Measurements from ENCODE around the gene FLRT2.

Gene FLRT2, protein sequence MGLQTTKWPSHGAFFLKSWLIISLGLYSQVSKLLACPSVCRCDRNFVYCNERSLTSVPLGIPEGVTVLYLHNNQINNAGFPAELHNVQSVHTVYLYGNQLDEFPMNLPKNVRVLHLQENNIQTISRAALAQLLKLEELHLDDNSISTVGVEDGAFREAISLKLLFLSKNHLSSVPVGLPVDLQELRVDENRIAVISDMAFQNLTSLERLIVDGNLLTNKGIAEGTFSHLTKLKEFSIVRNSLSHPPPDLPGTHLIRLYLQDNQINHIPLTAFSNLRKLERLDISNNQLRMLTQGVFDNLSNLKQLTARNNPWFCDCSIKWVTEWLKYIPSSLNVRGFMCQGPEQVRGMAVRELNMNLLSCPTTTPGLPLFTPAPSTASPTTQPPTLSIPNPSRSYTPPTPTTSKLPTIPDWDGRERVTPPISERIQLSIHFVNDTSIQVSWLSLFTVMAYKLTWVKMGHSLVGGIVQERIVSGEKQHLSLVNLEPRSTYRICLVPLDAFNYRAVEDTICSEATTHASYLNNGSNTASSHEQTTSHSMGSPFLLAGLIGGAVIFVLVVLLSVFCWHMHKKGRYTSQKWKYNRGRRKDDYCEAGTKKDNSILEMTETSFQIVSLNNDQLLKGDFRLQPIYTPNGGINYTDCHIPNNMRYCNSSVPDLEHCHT

DNA sequence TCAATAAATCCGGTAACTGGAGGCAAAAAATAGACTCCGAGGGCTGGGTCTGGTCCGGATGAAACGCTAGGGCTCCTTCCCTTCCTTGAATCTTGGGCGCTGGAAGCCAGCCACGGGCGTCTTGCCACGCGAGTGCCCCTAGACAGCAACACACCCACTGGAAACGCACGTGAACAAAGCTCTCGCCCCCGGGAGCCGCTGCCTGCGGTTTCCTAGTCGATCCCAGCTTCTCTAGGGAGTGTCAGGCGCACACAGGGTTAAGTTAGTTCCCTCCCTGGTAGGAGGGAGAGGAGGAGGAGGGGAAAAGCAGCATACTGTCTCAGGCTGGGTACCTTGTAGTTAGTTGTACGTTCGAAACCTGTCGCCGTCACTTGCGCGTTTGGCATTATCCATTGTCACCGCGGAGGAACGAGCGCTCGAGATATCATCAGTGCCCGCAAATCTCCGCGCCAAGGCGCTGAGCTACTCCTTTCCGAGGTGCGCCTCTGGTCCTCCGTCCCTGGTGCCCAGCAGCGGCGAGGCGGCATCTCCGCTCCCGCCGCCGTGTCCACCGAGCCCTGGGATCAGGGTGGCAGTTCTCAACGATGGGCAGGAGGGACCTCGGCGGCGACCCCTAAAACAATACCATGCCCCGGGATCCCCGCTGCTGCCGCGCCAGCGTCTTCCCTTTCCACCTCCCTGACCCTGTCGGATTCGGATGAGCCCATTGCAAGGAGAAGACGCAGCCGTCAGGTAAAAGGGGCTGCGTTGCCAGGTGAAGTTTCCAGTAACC is at the start of gene FLRT2:
Gene FLRT2, plus strand, starts transcription at position 342 of the 772 bp plus-strand sequence. CDS start 91,371 bp downstream, outside the sequence.
- H3K27ac Mint-ChIP-seq (ENCODE audit: low read depth): no peak within 1 kb of the TSS

DNA sequence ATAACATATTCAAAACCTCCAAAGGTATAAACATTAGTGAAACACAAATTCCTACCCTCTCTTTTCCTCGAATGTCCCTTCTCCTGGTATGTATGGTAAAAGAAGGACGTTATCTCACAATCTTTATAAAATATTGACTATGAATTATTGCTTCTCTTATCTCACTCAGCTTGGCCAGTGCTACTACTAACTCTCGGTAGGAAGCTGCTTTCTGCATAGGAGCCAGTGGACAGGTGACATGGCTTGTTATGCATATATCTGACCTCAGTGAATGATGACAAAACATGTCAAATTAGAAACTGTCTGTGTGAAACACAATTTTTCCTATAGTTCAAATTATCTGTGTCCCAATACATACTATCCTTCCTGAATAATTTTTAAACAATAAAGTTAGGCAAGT is 48.5 kb upstream of the FLRT2 start:
- no peak overlapping the region for H3K4me3 Mint-ChIP-seq
- no peaks in the 10 kb centered on the region for H3K36me3 Mint-ChIP-seq (ENCODE audit: insufficient read depth)
- no peaks in the 10 kb centered on the region for H3K27me3 Mint-ChIP-seq
- H3K27ac Mint-ChIP-seq (ENCODE audit: low read depth): no peak overlapping the region
- peaks cover 15% of the 10 kb centered on the region for H3K9me3 Mint-ChIP-seq
- ATAC-seq (replicated peaks; ENCODE audit: extremely low read depth, poor library complexity, severe bottlenecking) (no peak), DNase-seq (ENCODE audit: low spot score in 2 of 2) (no peak)
- H3K4me1 Mint-ChIP-seq: no peaks in the 10 kb centered on the region

More for the DNA sequence above, at the start of gene FLRT2:
- DNase-seq (ENCODE audit: low spot score in 2 of 2): no peak
- Mint-ChIP-seq H3K36me3 (ENCODE audit: insufficient read depth) (peaks cover 1% of the 10 kb centered on the region), H3K4me3 (no peak within 1 kb of the TSS), H3K9me3 (peaks cover 4% of the 10 kb centered on the region), H3K27me3 (peaks cover 59% of the 10 kb centered on the region), H3K4me1 (no peaks in the 10 kb centered on the region)
- no peak for ATAC-seq (replicated peaks; ENCODE audit: extremely low read depth, poor library complexity, severe bottlenecking)

DNA sequence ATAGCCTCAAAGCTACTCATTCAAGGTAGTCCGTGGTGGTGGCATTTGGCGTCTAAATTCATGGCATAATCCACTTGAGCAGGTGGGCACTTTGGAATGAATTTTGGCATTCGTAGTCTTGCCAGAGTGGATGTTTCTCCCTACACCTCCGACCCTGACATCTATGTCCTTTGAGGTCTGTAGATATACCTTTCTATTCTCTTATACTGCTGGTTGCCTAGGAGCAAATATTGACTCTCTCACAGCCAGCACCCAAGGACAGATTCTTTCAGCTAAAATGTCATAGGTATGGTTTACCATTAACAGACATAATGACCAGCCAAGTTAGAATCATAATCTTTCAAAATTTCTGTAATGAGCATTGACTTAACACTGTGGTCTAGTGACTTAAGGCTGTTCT is 47.4 kb upstream of the FLRT2 start:
- DNase-seq (ENCODE audit: low spot score in 2 of 2) (no peak), ATAC-seq (replicated peaks; ENCODE audit: extremely low read depth, poor library complexity, severe bottlenecking) (no peak)
- Mint-ChIP-seq H3K4me3 (no peak overlapping the region), H3K9me3 (peaks cover 15% of the 10 kb centered on the region), H3K27me3 (no peaks in the 10 kb centered on the region), H3K27ac (ENCODE audit: low read depth) (no peak overlapping the region), H3K4me1 (no peaks in the 10 kb centered on the region), H3K36me3 (ENCODE audit: insufficient read depth) (no peaks in the 10 kb centered on the region)

DNA sequence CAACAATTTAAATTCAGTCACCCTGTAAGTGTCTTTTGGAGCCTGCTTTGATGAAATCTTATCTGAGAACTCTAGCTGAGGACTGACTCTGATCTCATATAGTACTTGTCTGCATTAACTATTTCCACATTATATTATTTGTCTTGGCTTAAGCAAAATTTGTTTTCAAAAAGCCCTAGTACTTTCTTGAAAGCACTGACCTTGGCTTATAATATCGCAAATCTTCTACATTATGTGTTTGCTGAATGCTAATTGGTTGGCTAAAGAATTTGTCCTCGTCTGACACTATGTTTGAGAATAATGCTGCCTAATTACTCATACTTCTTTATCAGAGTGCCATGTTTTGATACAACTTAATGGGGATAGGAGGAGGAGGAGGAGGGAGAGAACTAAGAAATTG is 46.9 kb upstream of the FLRT2 start:
- no peak overlapping the region for H3K4me3 Mint-ChIP-seq
- ATAC-seq (replicated peaks; ENCODE audit: extremely low read depth, poor library complexity, severe bottlenecking) (no peak), DNase-seq (ENCODE audit: low spot score in 2 of 2) (no peak)
- H3K36me3 Mint-ChIP-seq (ENCODE audit: insufficient read depth): no peaks in the 10 kb centered on the region
- H3K27ac Mint-ChIP-seq (ENCODE audit: low read depth): no peak overlapping the region
- no peaks in the 10 kb centered on the region for H3K27me3 Mint-ChIP-seq
- H3K4me1 Mint-ChIP-seq: no peaks in the 10 kb centered on the region
- peaks cover 15% of the 10 kb centered on the region for H3K9me3 Mint-ChIP-seq

DNA sequence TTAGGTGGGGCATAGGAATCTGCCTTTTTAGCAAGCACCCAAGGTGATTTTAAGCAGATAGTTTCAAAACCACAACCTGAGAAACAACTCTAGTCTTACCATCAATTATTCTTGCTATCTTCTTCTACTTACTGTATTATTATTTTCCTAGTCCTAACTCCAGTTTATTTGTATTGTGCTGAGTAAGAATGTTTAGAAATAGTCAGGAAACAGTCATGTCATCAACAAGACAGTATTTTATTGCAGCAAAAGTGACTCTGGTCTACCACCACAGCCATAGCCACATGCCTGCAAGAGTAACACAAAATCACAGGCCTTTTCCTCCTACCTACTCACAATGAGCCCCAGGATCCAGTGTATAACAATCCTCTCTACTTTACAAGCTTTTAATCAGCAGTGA is 46.3 kb upstream of the FLRT2 start:
- Mint-ChIP-seq H3K27ac (ENCODE audit: low read depth) (no peak overlapping the region), H3K9me3 (peaks cover 15% of the 10 kb centered on the region), H3K4me1 (no peaks in the 10 kb centered on the region), H3K27me3 (no peaks in the 10 kb centered on the region), H3K36me3 (ENCODE audit: insufficient read depth) (no peaks in the 10 kb centered on the region), H3K4me3 (no peak overlapping the region)
- no peak for DNase-seq (ENCODE audit: low spot score in 2 of 2)
- ATAC-seq (replicated peaks; ENCODE audit: extremely low read depth, poor library complexity, severe bottlenecking): no peak

DNA sequence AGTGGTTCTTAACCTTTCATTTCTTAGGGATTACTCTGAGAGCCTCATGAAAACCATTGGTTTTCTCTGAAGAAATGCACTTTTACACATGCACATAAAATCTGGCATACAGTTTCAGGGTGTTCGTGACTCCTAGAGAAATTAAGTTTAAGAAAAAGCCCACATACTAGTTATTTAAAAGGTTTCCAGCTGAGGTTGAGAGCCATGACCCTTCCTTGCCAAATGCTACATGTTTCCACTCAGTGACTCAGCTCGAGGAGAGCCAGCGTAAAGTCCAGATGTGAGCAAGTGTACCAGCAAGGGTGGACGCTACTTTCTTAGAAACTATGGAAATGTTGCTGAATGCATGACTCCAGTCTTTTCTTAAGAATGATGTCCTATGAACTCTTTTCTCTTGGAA is 42.7 kb upstream of the FLRT2 start:
- H3K27ac Mint-ChIP-seq (ENCODE audit: low read depth): no peak overlapping the region
- no peaks in the 10 kb centered on the region for H3K4me1 Mint-ChIP-seq
- ATAC-seq (replicated peaks; ENCODE audit: extremely low read depth, poor library complexity, severe bottlenecking) (no peak), DNase-seq (ENCODE audit: low spot score in 2 of 2) (no peak)
- no peak overlapping the region for H3K4me3 Mint-ChIP-seq
- H3K36me3 Mint-ChIP-seq (ENCODE audit: insufficient read depth): no peaks in the 10 kb centered on the region
- peaks cover 17% of the 10 kb centered on the region for H3K9me3 Mint-ChIP-seq
- no peaks in the 10 kb centered on the region for H3K27me3 Mint-ChIP-seq

DNA sequence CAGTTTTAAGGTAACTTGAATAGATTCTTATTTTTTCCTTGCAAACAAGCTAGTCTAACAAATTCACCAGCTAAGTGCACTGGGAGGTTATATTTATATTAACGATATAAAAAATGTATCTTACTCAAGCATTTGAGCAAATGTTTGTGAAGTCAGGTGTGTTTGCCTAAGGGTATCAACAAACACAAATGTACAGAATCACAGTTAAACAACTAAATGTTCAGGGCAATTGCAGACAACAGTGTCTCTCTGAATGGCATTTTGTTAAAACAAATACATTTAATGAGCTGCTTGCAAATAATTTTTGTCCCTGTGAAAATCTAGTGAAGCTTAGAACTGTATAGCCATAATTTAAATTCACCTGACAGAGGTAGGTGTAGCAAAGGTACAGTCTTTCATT is 28.2 kb upstream of the FLRT2 start:
- H3K27me3 Mint-ChIP-seq: no peaks in the 10 kb centered on the region
- H3K36me3 Mint-ChIP-seq (ENCODE audit: insufficient read depth): no peaks in the 10 kb centered on the region
- no peaks in the 10 kb centered on the region for H3K4me1 Mint-ChIP-seq
- ATAC-seq (replicated peaks; ENCODE audit: extremely low read depth, poor library complexity, severe bottlenecking): no peak
- H3K9me3 Mint-ChIP-seq: peaks cover 6% of the 10 kb centered on the region
- no peak overlapping the region for H3K27ac Mint-ChIP-seq (ENCODE audit: low read depth)
- H3K4me3 Mint-ChIP-seq: no peak overlapping the region
- no peak for DNase-seq (ENCODE audit: low spot score in 2 of 2)

DNA sequence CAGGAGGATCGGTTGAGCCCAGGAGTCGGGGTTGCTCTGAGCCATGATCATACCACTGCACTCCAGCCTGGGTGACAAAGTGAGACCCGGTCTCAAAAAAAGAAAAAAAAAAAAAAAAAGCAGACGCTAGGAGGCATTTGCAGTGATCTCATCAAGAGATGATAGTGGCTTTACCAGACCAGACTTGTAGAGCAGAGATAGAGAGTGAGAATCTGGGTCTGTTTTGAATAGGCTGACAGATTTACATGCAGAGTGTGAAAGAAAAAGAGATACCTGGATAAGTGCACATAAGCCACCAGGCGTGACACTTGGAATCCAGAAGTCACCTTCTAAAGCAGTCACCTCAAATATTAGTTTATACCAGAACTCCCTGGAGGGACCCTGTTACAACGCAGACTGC is 21.1 kb upstream of the FLRT2 start:
- Mint-ChIP-seq H3K9me3 (peaks cover 15% of the 10 kb centered on the region), H3K4me3 (no peak overlapping the region), H3K36me3 (ENCODE audit: insufficient read depth) (no peaks in the 10 kb centered on the region), H3K27me3 (no peaks in the 10 kb centered on the region), H3K4me1 (no peaks in the 10 kb centered on the region), H3K27ac (ENCODE audit: low read depth) (no peak overlapping the region)
- DNase-seq (ENCODE audit: low spot score in 2 of 2): no peak
- no peak for ATAC-seq (replicated peaks; ENCODE audit: extremely low read depth, poor library complexity, severe bottlenecking)

DNA sequence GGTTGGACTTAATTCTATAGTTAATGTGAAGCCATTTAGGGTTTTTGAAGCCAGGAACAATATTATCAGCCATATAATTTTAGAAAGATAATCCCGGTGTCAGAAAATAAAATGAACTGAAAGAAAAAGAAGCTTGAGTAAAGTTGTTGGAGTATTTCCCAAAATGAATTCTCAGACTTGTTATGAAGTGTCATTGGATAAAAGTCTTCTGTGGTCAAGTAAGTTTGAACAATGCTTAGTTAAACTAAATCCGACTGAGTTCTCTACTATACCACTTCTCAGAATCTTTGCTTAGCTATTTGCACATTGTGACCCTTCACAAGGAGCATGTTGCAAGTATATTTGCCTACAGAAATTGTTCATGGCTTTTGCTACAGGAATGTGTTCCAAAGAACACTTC is 17.5 kb upstream of the FLRT2 start:
- H3K4me3 Mint-ChIP-seq: no peak overlapping the region
- H3K4me1 Mint-ChIP-seq: no peaks in the 10 kb centered on the region
- H3K9me3 Mint-ChIP-seq: peaks cover 17% of the 10 kb centered on the region
- H3K36me3 Mint-ChIP-seq (ENCODE audit: insufficient read depth): no peaks in the 10 kb centered on the region
- H3K27me3 Mint-ChIP-seq: no peaks in the 10 kb centered on the region
- H3K27ac Mint-ChIP-seq (ENCODE audit: low read depth): no peak overlapping the region
- no peak for DNase-seq (ENCODE audit: low spot score in 2 of 2)
- ATAC-seq (replicated peaks; ENCODE audit: extremely low read depth, poor library complexity, severe bottlenecking): no peak

DNA sequence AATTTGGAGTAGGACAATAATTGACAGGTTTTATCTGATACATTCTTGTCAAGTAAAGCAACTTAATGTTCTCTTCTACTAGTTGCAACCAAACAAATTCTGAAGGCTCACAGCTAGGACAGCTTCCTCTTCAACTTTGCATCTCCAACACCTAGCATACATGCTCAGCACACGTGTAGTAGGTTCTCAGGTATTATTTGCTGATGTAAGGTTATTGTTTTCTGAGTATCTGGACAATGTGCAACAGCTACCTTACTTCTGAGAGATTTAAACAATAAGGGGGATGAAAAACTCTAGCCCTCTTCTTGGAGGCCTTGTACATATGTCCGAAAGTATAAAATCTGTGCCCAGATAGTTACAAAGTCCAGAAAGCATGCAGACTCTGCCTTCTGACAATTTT is 15.5 kb upstream of the FLRT2 start:
- DNase-seq (ENCODE audit: low spot score in 2 of 2) (no peak), ATAC-seq (replicated peaks; ENCODE audit: extremely low read depth, poor library complexity, severe bottlenecking) (no peak)
- Mint-ChIP-seq H3K4me3 (no peak overlapping the region), H3K27ac (ENCODE audit: low read depth) (no peak overlapping the region), H3K4me1 (no peaks in the 10 kb centered on the region), H3K36me3 (ENCODE audit: insufficient read depth) (no peaks in the 10 kb centered on the region), H3K9me3 (peaks cover 20% of the 10 kb centered on the region), H3K27me3 (no peaks in the 10 kb centered on the region)

DNA sequence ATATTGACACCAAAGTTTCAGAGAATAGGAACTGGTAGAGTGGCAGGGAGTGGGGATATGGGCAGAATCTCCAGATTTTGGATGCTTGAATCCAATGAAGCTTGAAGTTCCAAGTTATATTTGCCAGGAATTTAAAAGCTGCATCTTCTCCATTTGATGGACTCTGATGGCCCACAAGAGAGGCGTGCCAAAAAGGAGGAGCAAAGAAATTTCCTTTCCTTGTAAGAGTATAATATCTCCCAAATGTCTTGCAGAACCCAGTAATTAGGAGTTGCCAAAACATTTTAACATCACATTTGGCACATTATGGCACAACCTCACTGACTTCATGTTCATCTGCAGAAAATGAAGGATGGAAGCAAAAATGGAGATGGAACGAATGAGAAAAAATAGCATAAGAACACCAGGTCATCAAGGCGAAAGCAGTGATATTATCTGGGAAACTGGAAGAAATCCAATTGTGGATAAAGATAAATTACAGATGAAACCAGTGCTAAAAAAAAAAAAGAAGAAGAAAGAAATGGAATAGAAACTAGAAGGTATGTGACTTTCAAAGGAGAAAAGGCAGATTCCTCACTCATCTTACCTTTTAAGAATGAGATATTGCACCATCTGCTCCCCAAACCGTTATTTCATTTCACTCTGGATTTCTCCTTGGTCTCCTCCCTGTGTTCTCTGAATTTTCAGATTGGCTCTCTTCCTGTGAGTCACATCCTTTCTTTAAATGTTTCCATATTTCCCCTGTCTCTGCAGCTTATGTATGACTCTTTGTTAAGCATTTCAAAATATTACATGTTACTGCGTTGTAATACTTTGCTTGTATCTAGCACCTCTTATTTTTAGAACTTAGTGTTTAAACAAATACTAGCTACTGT is 13.5 kb upstream of the FLRT2 start:
- Mint-ChIP-seq H3K27ac (ENCODE audit: low read depth) (no peak overlapping the region), H3K27me3 (no peaks in the 10 kb centered on the region), H3K9me3 (peaks cover 21% of the 10 kb centered on the region), H3K4me3 (no peak overlapping the region), H3K4me1 (no peaks in the 10 kb centered on the region), H3K36me3 (ENCODE audit: insufficient read depth) (no peaks in the 10 kb centered on the region)
- ATAC-seq (replicated peaks; ENCODE audit: extremely low read depth, poor library complexity, severe bottlenecking) (no peak), DNase-seq (ENCODE audit: low spot score in 2 of 2) (no peak)

DNA sequence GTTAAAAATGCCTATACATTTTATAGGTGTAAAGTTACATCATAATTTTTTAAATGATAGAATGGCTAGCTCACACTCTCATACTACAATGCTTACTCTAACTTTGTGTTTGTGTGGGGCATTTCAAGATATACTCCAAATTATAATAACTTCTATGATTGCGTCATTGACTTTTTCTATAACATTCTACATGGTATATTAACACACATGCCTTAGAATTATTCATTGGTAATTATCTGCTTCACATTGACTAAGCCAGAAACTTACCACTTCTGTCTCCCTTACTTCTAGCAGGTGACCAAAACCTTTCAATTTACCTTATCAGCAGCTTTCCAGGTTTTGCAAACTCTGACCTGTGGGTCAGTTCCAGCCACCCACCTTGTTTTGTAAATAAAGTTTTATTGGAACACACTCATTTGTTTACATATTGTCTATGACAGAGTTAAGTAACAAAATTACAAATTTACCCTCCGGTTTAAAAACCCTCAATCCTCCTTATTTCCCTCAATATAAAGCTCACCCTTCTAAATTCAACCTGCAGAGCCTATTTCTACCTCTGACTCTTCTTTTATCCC is 12.7 kb upstream of the FLRT2 start:
- Mint-ChIP-seq H3K9me3 (peaks cover 17% of the 10 kb centered on the region), H3K4me3 (no peak overlapping the region), H3K36me3 (ENCODE audit: insufficient read depth) (no peaks in the 10 kb centered on the region), H3K27me3 (no peaks in the 10 kb centered on the region), H3K27ac (ENCODE audit: low read depth) (no peak overlapping the region), H3K4me1 (no peaks in the 10 kb centered on the region)
- ATAC-seq (replicated peaks; ENCODE audit: extremely low read depth, poor library complexity, severe bottlenecking) (no peak), DNase-seq (ENCODE audit: low spot score in 2 of 2) (no peak)
